ENCODE data around the gene DOCK10.

- TF ChIP-seq, protein P1, sequence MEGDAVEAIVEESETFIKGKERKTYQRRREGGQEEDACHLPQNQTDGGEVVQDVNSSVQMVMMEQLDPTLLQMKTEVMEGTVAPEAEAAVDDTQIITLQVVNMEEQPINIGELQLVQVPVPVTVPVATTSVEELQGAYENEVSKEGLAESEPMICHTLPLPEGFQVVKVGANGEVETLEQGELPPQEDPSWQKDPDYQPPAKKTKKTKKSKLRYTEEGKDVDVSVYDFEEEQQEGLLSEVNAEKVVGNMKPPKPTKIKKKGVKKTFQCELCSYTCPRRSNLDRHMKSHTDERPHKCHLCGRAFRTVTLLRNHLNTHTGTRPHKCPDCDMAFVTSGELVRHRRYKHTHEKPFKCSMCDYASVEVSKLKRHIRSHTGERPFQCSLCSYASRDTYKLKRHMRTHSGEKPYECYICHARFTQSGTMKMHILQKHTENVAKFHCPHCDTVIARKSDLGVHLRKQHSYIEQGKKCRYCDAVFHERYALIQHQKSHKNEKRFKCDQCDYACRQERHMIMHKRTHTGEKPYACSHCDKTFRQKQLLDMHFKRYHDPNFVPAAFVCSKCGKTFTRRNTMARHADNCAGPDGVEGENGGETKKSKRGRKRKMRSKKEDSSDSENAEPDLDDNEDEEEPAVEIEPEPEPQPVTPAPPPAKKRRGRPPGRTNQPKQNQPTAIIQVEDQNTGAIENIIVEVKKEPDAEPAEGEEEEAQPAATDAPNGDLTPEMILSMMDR (IDR thresholded peaks at IDR 0.05; ENCODE audit: low read depth, low read length): no peak
- TF ChIP-seq POLR2A (IDR thresholded peaks at IDR 0.05; ENCODE audit: extremely low read depth, insufficient read length) (no peak), MYC (IDR thresholded peaks at IDR 0.05; ENCODE audit: low read depth, low read length) (no peak)
- TF ChIP-seq, protein P2, sequence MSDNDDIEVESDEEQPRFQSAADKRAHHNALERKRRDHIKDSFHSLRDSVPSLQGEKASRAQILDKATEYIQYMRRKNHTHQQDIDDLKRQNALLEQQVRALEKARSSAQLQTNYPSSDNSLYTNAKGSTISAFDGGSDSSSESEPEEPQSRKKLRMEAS (IDR thresholded peaks at IDR 0.05; ENCODE audit: low read depth, low read length): no peak
These were observed 112.8 kb downstream of the DOCK10 start for GRCh38 chr2:224929512-224929911.
